ENCODE data around the gene TSGA10.
A peak's percentile ranks its signal among the peaks of the same experiment; 100 is the strongest.

The TSGA10 gene

DNA sequence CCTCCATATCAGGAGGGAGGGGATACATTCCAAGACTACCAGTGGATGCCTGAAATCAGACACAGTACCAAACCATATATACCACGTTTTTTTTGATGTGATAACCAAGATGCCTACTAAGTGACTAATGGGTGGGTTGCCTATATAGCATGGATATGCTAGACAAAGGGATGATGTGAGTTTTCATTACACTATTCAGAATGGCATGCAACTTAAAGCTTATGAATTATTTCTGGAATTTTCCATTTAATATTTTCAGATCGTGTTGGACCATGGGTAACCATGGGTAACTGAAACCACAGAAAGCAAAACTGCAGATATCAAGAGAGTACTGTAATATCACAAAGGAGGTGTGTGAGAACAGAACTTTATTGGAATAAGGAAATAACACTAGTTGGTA, 179.1 kb downstream of the TSGA10 start (continued):
- TF ChIP-seq, protein P1, sequence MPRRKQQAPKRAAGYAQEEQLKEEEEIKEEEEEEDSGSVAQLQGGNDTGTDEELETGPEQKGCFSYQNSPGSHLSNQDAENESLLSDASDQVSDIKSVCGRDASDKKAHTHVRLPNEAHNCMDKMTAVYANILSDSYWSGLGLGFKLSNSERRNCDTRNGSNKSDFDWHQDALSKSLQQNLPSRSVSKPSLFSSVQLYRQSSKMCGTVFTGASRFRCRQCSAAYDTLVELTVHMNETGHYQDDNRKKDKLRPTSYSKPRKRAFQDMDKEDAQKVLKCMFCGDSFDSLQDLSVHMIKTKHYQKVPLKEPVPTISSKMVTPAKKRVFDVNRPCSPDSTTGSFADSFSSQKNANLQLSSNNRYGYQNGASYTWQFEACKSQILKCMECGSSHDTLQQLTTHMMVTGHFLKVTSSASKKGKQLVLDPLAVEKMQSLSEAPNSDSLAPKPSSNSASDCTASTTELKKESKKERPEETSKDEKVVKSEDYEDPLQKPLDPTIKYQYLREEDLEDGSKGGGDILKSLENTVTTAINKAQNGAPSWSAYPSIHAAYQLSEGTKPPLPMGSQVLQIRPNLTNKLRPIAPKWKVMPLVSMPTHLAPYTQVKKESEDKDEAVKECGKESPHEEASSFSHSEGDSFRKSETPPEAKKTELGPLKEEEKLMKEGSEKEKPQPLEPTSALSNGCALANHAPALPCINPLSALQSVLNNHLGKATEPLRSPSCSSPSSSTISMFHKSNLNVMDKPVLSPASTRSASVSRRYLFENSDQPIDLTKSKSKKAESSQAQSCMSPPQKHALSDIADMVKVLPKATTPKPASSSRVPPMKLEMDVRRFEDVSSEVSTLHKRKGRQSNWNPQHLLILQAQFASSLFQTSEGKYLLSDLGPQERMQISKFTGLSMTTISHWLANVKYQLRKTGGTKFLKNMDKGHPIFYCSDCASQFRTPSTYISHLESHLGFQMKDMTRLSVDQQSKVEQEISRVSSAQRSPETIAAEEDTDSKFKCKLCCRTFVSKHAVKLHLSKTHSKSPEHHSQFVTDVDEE (CRISPR knock-in tag; IDR thresholded peaks at IDR 0.05), result no peak
- no peak for TF ChIP-seq ZNF565 (CRISPR knock-in tag; conservative IDR thresholded peaks at IDR 0.05; ENCODE audit: low read depth)
- no peak for TF ChIP-seq BACH2 (CRISPR knock-in tag; IDR thresholded peaks at IDR 0.05; ENCODE audit: borderline replicate concordance)
- no peak for TF ChIP-seq ZC3H10 (CRISPR knock-in tag; IDR thresholded peaks at IDR 0.05)

DNA sequence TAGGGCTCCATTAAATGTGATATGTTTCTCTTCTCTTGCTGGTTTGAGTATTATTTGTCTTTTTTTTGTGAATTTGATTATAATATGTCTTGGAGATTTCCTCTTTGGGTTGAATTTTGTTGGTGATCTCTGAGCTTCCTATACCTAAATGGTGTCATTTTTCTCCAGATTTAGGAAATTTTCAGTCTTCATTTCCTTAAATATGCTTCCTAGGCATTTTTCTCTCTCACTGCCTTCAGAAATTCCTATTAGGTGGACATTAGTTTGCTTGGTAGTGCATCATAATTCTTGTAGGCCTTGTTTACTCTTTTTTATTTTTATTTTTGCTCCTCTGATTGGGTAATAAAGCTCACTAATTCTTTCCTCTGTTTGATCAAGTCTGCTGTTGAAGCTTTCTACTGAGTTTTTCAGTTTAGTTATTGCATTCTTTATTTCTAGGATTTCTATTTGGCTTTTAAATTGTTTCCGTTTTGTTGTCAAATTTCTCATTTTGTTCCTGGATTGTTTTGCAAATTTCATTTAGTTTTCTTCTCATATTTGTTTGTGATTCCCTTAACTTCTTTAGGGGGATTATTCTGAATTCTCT, 182.1 kb downstream of the TSGA10 start:
- TF ChIP-seq, protein P2, sequence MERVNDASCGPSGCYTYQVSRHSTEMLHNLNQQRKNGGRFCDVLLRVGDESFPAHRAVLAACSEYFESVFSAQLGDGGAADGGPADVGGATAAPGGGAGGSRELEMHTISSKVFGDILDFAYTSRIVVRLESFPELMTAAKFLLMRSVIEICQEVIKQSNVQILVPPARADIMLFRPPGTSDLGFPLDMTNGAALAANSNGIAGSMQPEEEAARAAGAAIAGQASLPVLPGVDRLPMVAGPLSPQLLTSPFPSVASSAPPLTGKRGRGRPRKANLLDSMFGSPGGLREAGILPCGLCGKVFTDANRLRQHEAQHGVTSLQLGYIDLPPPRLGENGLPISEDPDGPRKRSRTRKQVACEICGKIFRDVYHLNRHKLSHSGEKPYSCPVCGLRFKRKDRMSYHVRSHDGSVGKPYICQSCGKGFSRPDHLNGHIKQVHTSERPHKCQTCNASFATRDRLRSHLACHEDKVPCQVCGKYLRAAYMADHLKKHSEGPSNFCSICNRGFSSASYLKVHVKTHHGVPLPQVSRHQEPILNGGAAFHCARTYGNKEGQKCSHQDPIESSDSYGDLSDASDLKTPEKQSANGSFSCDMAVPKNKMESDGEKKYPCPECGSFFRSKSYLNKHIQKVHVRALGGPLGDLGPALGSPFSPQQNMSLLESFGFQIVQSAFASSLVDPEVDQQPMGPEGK (CRISPR knock-in tag; IDR thresholded peaks at IDR 0.05; ENCODE audit: borderline replicate concordance), result no peak
- no peak for TF ChIP-seq ZC3H10 (CRISPR knock-in tag; IDR thresholded peaks at IDR 0.05)
- no peak for TF ChIP-seq ZNF8 (CRISPR knock-in tag; IDR thresholded peaks at IDR 0.05)
- TF ChIP-seq OSR1 (CRISPR knock-in tag; IDR thresholded peaks at IDR 0.05), result no peak
- TF ChIP-seq, protein P3, sequence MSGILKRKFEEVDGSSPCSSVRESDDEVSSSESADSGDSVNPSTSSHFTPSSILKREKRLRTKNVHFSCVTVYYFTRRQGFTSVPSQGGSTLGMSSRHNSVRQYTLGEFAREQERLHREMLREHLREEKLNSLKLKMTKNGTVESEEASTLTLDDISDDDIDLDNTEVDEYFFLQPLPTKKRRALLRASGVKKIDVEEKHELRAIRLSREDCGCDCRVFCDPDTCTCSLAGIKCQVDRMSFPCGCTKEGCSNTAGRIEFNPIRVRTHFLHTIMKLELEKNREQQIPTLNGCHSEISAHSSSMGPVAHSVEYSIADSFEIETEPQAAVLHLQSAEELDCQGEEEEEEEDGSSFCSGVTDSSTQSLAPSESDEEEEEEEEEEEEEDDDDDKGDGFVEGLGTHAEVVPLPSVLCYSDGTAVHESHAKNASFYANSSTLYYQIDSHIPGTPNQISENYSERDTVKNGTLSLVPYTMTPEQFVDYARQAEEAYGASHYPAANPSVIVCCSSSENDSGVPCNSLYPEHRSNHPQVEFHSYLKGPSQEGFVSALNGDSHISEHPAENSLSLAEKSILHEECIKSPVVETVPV (CRISPR knock-in tag; IDR thresholded peaks at IDR 0.05), result no peak
- TF ChIP-seq ZFP30 (CRISPR knock-in tag; IDR thresholded peaks at IDR 0.05), result no peak
- TF ChIP-seq PPARA (CRISPR knock-in tag; IDR thresholded peaks at IDR 0.05; ENCODE audit: borderline replicate concordance), result no peak
- no peak for ATAC-seq

DNA sequence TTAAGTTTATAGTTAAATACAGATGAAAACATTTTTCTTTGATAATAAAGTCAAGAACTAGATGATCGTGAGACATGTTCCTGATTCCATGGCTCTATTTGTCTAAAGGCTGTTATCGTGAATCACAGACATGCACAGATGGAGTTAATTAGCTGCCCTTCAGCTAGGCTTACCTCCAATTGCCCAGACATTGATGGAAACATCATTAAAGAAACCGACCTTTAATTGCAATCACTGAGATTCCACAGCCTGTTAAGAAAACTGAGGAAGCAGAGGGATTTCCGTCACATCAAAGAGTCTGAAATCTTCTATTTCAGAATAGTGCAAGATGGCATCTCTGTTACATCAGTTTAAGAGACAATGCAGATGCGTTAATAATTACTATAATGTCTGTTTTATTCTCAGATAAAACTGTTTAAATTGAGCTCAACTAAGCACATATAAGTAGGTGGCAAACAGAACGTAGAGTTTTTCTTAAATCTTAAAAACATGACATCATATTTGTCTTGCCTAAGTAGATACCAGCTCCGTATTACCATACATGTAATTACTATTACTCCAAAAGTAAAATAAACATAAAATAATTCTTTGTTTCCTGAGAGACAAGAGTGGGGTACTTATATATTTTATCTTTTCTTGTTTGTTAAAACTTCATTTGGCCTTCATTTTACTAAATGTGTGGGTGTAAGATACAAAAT, 194.8 kb downstream of the TSGA10 start:
- no peak for TF ChIP-seq TOX (CRISPR knock-in tag; IDR thresholded peaks at IDR 0.05; ENCODE audit: borderline replicate concordance)
- TF ChIP-seq RARB (CRISPR knock-in tag; IDR thresholded peaks at IDR 0.05), result no peak
- peak; percentile 77; the same call in 1 of the 2 replicates for TF ChIP-seq TCF4 (CRISPR knock-in tag; IDR thresholded peaks at IDR 0.05; ENCODE audit: borderline replicate concordance)
- TF ChIP-seq ZNF8 (CRISPR knock-in tag; IDR thresholded peaks at IDR 0.05), result no peak
- ATAC-seq, result no peak

DNA sequence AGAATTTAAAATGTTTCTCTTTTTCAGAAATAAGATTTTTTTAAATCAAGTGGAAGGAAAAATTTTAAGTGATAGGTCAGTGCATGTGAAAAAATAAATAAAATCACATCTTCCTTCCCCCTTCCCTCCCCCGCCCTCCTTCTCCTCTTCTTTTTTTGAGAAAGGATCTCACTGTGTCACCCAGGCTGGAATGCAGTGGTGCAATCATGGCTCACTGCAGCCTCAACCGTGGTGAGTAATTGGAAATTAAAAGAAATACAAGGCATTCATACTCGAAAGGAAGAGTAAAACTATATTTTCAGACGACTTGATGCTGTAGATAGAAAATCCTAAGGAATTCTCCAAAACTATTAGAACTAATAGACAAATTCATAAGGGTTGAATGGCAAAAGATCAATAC, 201.8 kb downstream of the TSGA10 start:
- no peak for ATAC-seq
- TF ChIP-seq GLIS3 (CRISPR knock-in tag; IDR thresholded peaks at IDR 0.05), result no peak
- TF ChIP-seq BACH2 (CRISPR knock-in tag; IDR thresholded peaks at IDR 0.05; ENCODE audit: borderline replicate concordance), result no peak
- TF ChIP-seq SNAI2 (CRISPR knock-in tag; IDR thresholded peaks at IDR 0.05), result no peak
- no peak for TF ChIP-seq ISL1 (CRISPR knock-in tag; IDR thresholded peaks at IDR 0.05)
- no peak for TF ChIP-seq CSDC2 (CRISPR knock-in tag; IDR thresholded peaks at IDR 0.05)
- TF ChIP-seq, protein P1 (CRISPR knock-in tag; IDR thresholded peaks at IDR 0.05), result no peak
- TF ChIP-seq RARB (CRISPR knock-in tag; IDR thresholded peaks at IDR 0.05), result no peak
- TF ChIP-seq ARNTL (CRISPR knock-in tag; IDR thresholded peaks at IDR 0.05; ENCODE audit: borderline replicate concordance, low read depth), result no peak
- no peak for TF ChIP-seq ZNF565 (CRISPR knock-in tag; conservative IDR thresholded peaks at IDR 0.05; ENCODE audit: low read depth)
- TF ChIP-seq ESRRG (CRISPR knock-in tag; IDR thresholded peaks at IDR 0.05), result no peak
- TF ChIP-seq ZFP30 (CRISPR knock-in tag; IDR thresholded peaks at IDR 0.05), result no peak
- TF ChIP-seq, protein P4, sequence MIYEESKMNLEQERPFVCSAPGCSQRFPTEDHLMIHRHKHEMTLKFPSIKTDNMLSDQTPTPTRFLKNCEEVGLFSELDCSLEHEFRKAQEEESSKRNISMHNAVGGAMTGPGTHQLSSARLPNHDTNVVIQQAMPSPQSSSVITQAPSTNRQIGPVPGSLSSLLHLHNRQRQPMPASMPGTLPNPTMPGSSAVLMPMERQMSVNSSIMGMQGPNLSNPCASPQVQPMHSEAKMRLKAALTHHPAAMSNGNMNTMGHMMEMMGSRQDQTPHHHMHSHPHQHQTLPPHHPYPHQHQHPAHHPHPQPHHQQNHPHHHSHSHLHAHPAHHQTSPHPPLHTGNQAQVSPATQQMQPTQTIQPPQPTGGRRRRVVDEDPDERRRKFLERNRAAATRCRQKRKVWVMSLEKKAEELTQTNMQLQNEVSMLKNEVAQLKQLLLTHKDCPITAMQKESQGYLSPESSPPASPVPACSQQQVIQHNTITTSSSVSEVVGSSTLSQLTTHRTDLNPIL (CRISPR knock-in tag; IDR thresholded peaks at IDR 0.05; ENCODE audit: low read depth), result no peak
- TF ChIP-seq ZFP3 (CRISPR knock-in tag; IDR thresholded peaks at IDR 0.05), result no peak
- TF ChIP-seq, protein P3 (CRISPR knock-in tag; IDR thresholded peaks at IDR 0.05), result no peak
- TF ChIP-seq OSR1 (CRISPR knock-in tag; IDR thresholded peaks at IDR 0.05), result no peak
- no peak for TF ChIP-seq TCF4 (CRISPR knock-in tag; IDR thresholded peaks at IDR 0.05; ENCODE audit: borderline replicate concordance)
- TF ChIP-seq TOX (CRISPR knock-in tag; IDR thresholded peaks at IDR 0.05; ENCODE audit: borderline replicate concordance), result no peak

Measured in SK-N-SH treated with all-trans-retinoic acid at 6 μM for 48 hours (cell line).